ENCODE data around the gene FRMD7. TPM values are rescaled to one million over a fixed set of nuclear protein-coding genes. Genes with fewer than 3 reads are reported as not detected.

Gene FRMD7
- total RNA-seq, 1 experiment from 2014 or later = not detected

- DNase-seq (ENCODE audit: low spot score) = no peak
Observed at GRCh38 chrX:132115792-132116191, 12.0 kb downstream of the FRMD7 start.

GRCh38 chrX:132114607-132115006, 13.2 kb downstream of the FRMD7 start:
- H3K4me1 ChIP-seq (ENCODE audit: insufficient read depth, low read length, poor library complexity, severe bottlenecking) = no peaks in the 10 kb centered on the region
- no peaks in the 10 kb centered on the region for H3K36me3 ChIP-seq (ENCODE audit: insufficient read depth, low read length, poor library complexity, severe bottlenecking)
- TF ChIP-seq EZH2 (IDR thresholded peaks at IDR 0.05; ENCODE audit: borderline replicate concordance, low read depth, low read length, poor library complexity, severe bottlenecking) = no peak
- no peak for TF ChIP-seq CTCF (conservative IDR thresholded peaks at IDR 0.05; ENCODE audit: low read depth, low read length)
- H3K9me3 ChIP-seq (ENCODE audit: low read depth, low read length, poor library complexity, severe bottlenecking) = no peaks in the 10 kb centered on the region
- BruUV-seq (replicated peaks) = no TSS peak
- H3K27me3 ChIP-seq (replicated peaks; ENCODE audit: insufficient read depth, low read depth, low read length, poor library complexity) = peaks cover 6% of the 10 kb centered on the region
- no peak overlapping the region for H3K27ac ChIP-seq (ENCODE audit: low read depth, low read length, poor library complexity, severe bottlenecking)
- POLR2A ChIA-PET (ENCODE audit: low non-redundant PET) = no interaction called here
- intact Hi-C loops (cut with micrococcal nuclease; ENCODE audit: unreplicated experiment) = no loop called here
- CTCF ChIA-PET = no interaction called here
- no peak overlapping the region for H3K4me3 ChIP-seq (ENCODE audit: low read depth, low read length, poor library complexity, severe bottlenecking)
- DNase-seq (ENCODE audit: low spot score) = no peak

More at GRCh38 chrX:132115792-132116191, 12.0 kb downstream of the FRMD7 start:
- ChIA-PET POLR2A (ENCODE audit: low non-redundant PET) (no interaction called here), CTCF (no interaction called here)
- Histone ChIP-seq H3K4me3 (ENCODE audit: low read depth, low read length, poor library complexity, severe bottlenecking) (no peak overlapping the region), H3K27me3 (replicated peaks; ENCODE audit: insufficient read depth, low read depth, low read length, poor library complexity) (peaks cover 6% of the 10 kb centered on the region), H3K36me3 (ENCODE audit: insufficient read depth, low read length, poor library complexity, severe bottlenecking) (no peaks in the 10 kb centered on the region), H3K9me3 (ENCODE audit: low read depth, low read length, poor library complexity, severe bottlenecking) (no peaks in the 10 kb centered on the region), H3K27ac (ENCODE audit: low read depth, low read length, poor library complexity, severe bottlenecking) (no peak overlapping the region), H3K4me1 (ENCODE audit: insufficient read depth, low read length, poor library complexity, severe bottlenecking) (no peaks in the 10 kb centered on the region)
- no TSS peak for BruUV-seq (replicated peaks)
- intact Hi-C loops (cut with micrococcal nuclease; ENCODE audit: unreplicated experiment) = no loop called here
- no peak for TF ChIP-seq EZH2 (IDR thresholded peaks at IDR 0.05; ENCODE audit: borderline replicate concordance, low read depth, low read length, poor library complexity, severe bottlenecking)
- no peak for TF ChIP-seq CTCF (conservative IDR thresholded peaks at IDR 0.05; ENCODE audit: low read depth, low read length)

GRCh38 chrX:132107291-132107690, 20.5 kb downstream of the FRMD7 start:
- TF ChIP-seq EZH2 (IDR thresholded peaks at IDR 0.05; ENCODE audit: borderline replicate concordance, low read depth, low read length, poor library complexity, severe bottlenecking) = no peak
- no peak for TF ChIP-seq CTCF (conservative IDR thresholded peaks at IDR 0.05; ENCODE audit: low read depth, low read length)
- H3K4me3 ChIP-seq (ENCODE audit: low read depth, low read length, poor library complexity, severe bottlenecking) = no peak overlapping the region
- H3K9me3 ChIP-seq (ENCODE audit: low read depth, low read length, poor library complexity, severe bottlenecking) = no peaks in the 10 kb centered on the region
- DNase-seq (ENCODE audit: low spot score) = no peak
- no peak overlapping the region for H3K27ac ChIP-seq (ENCODE audit: low read depth, low read length, poor library complexity, severe bottlenecking)
- ChIA-PET CTCF (no interaction called here), POLR2A (ENCODE audit: low non-redundant PET) (no interaction called here)
- H3K36me3 ChIP-seq (ENCODE audit: insufficient read depth, low read length, poor library complexity, severe bottlenecking) = no peaks in the 10 kb centered on the region
- H3K4me1 ChIP-seq (ENCODE audit: insufficient read depth, low read length, poor library complexity, severe bottlenecking) = no peaks in the 10 kb centered on the region
- intact Hi-C loops (cut with micrococcal nuclease; ENCODE audit: unreplicated experiment) = no loop called here
- BruUV-seq (replicated peaks) = no TSS peak
- peaks cover 12% of the 10 kb centered on the region for H3K27me3 ChIP-seq (replicated peaks; ENCODE audit: insufficient read depth, low read depth, low read length, poor library complexity)

Data from A673 (cell line).